ENCODE data around the gene STOML3.

DNA sequence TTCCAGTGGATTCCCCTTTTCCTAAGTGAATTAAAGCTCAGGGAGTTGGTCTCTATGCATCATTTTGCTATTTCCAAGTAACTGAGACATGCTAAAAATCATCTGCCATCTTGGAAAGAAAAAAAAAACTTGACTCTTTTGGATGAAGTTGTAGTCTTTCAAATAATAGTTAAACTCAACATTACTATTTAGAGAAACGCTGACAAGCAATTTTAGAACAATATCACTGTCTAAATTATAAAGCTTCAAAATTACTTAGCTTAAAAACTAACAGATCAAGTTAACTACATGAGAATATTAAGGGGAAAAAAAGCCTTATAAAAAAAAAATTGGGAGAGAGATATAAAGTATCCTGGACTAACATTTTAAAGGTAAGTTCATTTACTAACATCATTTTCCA, 68.5 kb downstream of the STOML3 start:
- TF ChIP-seq, protein P1, sequence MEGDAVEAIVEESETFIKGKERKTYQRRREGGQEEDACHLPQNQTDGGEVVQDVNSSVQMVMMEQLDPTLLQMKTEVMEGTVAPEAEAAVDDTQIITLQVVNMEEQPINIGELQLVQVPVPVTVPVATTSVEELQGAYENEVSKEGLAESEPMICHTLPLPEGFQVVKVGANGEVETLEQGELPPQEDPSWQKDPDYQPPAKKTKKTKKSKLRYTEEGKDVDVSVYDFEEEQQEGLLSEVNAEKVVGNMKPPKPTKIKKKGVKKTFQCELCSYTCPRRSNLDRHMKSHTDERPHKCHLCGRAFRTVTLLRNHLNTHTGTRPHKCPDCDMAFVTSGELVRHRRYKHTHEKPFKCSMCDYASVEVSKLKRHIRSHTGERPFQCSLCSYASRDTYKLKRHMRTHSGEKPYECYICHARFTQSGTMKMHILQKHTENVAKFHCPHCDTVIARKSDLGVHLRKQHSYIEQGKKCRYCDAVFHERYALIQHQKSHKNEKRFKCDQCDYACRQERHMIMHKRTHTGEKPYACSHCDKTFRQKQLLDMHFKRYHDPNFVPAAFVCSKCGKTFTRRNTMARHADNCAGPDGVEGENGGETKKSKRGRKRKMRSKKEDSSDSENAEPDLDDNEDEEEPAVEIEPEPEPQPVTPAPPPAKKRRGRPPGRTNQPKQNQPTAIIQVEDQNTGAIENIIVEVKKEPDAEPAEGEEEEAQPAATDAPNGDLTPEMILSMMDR (conservative IDR thresholded peaks at IDR 0.05 in 1 of 2, IDR thresholded peaks at IDR 0.05 in 1 of 2; ENCODE audit: extremely low read depth in 1 of 2, insufficient read depth in 1 of 2, low read depth in 1 of 2, low read length in 2 of 2): no peak
- TF ChIP-seq EZH2 (IDR thresholded peaks at IDR 0.05; ENCODE audit: borderline replicate concordance, low read length): no peak
